NCI-H510A (cell line): Measurements from ENCODE around the gene AARSD1.
"Not testable (repeated sequence)": the region's sequence is repeated elsewhere in the genome, so short reads cannot be mapped to it uniquely, and the experiment has no call there.

Source experiments
- DNase-seq: peaks from one replicate; lab custom pipeline; 2025; lab: John Stamatoyannopoulos, UW

AARSD1 gene

GRCh38 chr17:42964161-42964932 lies at the start of gene AARSD1:
Gene AARSD1 (minus strand): TSS chr17:42964454. CDS start chr17:42964440, 14 bp downstream.
- peak; percentile 87 for DNase-seq

GRCh38 chr17:43013296-43013695 lies 49.0 kb upstream of the AARSD1 start:
- DNase-seq: no peak

GRCh38 chr17:43011728-43012472 lies 47.6 kb upstream of the AARSD1 start:
- DNase-seq: no peak

- DNase-seq: no peak
These were observed 46.5 kb upstream of the AARSD1 start for GRCh38 chr17:43010667-43011308.

- no peak for DNase-seq
These were observed 42.6 kb upstream of the AARSD1 start, which contains the start of gene IFI35 for GRCh38 chr17:43006639-43007551. Gene IFI35 (plus strand): TSS chr17:43006784. CDS start chr17:43006948, 164 bp downstream.

GRCh38 chr17:43003542-43004172 lies 39.4 kb upstream of the AARSD1 start:
- no peak for DNase-seq

GRCh38 chr17:43000894-43001293 lies 36.6 kb upstream of the AARSD1 start:
- not testable (repeated sequence) for DNase-seq

- DNase-seq: no peak
These were observed 34.8 kb upstream of the AARSD1 start for GRCh38 chr17:42999003-42999525.

- DNase-seq: peak; percentile 98
These were observed 34.0 kb upstream of the AARSD1 start, which contains the start of gene RPL27 for GRCh38 chr17:42997984-42998938. Gene RPL27 (plus strand): TSS chr17:42998419. CDS start chr17:42998751, 332 bp downstream.

GRCh38 chr17:42997390-42997983 lies 33.2 kb upstream of the AARSD1 start:
- DNase-seq: no peak

GRCh38 chr17:42993913-42994312 lies 29.7 kb upstream of the AARSD1 start:
- DNase-seq: not testable (repeated sequence)

- no peak for DNase-seq
These were observed 28.6 kb upstream of the AARSD1 start for GRCh38 chr17:42992872-42993271.

GRCh38 chr17:42991471-42991870 lies 27.2 kb upstream of the AARSD1 start:
- DNase-seq: no peak

GRCh38 chr17:42989726-42990652 lies 25.7 kb upstream of the AARSD1 start:
- DNase-seq: no peak

- DNase-seq: no peak
These were observed 24.9 kb upstream of the AARSD1 start for GRCh38 chr17:42989141-42989540.

- no peak for DNase-seq
These were observed 21.0 kb upstream of the AARSD1 start for GRCh38 chr17:42985225-42985624.

- no peak for DNase-seq
These were observed 18.0 kb upstream of the AARSD1 start for GRCh38 chr17:42982266-42982665.
